Stimulated activated CD4-positive, alpha-beta T cell treated with anti-CD3 and anti-CD28 coated beads, Interleukin-2, amount 100 ng/mL, for 48 hours (primary cell): ENCODE measurements around the gene SORT1.
"Not testable (repeated sequence)": the region's sequence is repeated elsewhere in the genome, so short reads cannot be mapped to it uniquely, and the experiment has no call there.

ENCODE experiments used
- DNase-seq, 2 donors: peaks; one replicate each; pipeline ENCODE4 v3.0.0-alpha.2; 2020

Gene SORT1

DNA sequence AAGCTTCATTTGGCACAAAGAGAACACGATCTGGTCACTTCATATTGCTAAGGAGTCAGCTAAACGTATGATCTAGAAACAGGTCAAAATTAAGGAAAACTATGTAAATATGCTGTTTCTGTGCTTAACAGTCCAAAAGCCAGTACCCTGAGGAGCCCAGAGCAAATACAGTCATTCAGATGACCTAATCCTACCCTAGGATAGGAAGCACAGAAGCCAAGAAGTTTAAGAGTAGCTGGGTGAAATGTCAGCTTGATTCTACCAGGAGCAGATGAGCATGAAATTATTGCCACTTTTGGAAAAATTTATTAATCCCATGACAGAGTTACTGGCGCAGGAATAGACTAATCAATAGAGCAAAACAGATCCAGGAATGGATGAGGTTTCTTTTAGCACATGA is 18.3 kb downstream of the SORT1 start:
- DNase-seq: no peak

DNA sequence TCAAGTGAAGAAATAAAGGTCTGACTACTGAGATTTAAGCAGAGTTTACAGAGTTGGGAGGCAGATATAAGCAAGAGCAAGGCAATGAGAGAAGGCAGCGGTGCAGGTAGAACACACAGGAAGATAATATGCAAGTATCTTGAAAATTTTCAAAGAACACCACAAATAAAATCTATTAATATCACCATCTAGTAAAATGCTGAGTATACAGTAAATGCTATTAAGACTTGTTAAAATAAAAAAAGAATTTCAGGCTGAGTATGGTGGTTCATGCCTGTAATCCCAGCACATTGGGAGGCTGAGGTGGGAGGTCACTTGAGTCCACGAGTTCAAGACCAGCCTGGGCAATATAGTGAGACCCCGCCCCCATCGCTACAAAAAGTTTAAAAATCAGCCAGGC is 20.0 kb downstream of the SORT1 start:
- DNase-seq: no peak

DNA sequence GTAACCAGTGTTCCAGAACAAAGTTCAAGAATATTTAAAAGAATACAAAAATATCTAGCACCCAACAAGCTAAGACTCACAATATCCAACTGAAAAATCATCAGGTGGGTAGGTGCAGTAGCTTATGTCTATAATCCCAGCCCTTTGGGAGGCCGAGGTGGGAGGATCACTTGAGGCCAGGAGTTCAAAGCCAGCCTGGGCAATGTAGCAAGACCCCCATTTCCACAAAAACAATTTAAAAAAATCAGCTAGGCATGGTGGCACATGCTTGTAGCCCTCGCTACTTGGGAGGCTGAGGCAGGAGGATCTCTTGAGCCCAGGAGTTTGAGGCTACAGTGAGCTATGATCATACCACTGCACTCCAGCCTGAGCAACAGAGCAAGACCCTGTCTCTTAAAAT is 24.0 kb downstream of the SORT1 start:
- not testable (repeated sequence) for DNase-seq

DNA sequence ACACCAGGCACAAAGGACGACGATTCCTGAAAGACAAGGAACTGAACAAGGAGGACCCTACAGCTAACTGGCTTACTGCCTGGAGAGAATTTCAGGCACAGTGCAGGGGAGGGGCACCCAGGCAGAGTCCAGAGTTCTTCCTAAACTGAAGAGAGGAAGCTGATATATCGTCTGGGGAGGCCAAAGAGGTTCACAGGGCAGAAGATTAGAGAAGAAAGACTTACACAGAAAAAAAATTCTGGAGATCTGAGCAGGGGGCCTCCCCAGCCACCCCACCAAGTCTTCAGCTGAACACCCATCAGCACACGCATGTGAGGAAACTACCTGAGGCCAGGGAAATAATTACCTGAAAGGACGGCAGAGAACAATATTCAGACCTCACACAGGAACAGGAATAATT is 24.6 kb downstream of the SORT1 start:
- DNase-seq: no peak

DNA sequence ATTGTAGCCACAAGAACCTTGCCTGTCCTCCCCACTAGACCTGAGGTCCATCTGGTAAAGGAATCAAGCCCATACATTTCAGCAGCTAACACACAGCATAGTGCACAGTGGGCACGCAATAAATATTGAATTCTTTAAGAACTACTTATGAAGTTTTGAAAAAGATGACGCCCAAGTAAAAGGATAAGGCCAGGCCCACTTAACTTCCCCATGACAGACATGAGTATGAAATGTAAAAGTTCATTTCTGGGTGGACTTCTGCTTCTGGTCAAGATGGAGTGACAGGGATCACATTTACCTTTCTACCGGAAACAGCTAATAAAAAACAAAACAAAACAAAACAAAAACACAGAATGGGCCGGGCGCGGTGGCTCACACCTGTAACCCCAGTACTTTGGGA is 25.4 kb downstream of the SORT1 start:
- DNase-seq: no peak

DNA sequence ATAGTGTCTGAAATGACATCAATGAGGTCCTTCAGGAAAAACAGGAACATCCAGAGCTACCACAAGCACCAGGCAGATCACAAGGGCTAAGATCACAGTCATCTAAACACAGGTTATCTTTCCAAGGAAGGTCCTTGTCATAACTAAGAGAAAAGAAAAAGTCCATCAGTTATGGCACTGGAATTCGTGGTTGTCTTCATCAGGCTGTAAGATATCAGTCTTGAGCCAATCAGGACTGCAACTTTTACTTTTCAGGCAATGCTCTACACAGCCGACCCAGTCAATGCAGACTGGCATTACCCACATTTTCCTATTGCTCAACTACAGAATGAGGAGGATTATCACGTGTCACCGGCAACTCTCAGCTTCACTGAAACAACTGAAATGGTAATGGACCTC is 26.4 kb downstream of the SORT1 start:
- peak; percentile 6 to 7 for DNase-seq

DNA sequence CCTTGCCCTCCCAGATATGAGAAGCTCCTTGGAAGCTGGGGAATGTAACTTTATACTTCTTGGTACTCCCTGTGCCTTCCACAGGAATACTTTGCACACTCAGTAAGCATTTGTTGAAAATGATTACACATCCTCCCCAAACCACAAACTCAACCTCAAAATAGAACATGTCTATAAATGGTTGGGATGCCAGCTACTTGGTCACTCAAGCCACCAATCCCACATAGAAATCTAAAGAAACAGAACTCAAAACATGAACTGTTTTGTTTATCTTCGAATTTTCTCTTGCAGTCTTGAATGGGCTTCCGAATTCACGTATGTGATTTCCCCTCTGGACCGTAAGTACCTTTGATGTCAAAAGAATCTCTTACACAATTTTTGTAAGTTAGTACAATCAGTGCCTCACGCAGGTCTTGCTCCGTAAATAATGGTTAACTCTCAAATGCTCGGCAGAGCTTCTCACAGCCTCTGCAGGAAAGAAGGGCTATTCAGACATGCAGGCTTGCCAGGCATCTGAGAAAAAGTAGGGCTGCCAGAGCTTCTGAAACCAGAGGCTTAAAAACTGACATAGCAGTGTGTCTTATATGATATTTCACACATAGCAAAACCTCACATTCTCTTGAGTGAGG is 26.9 kb downstream of the SORT1 start:
- no peak for DNase-seq

DNA sequence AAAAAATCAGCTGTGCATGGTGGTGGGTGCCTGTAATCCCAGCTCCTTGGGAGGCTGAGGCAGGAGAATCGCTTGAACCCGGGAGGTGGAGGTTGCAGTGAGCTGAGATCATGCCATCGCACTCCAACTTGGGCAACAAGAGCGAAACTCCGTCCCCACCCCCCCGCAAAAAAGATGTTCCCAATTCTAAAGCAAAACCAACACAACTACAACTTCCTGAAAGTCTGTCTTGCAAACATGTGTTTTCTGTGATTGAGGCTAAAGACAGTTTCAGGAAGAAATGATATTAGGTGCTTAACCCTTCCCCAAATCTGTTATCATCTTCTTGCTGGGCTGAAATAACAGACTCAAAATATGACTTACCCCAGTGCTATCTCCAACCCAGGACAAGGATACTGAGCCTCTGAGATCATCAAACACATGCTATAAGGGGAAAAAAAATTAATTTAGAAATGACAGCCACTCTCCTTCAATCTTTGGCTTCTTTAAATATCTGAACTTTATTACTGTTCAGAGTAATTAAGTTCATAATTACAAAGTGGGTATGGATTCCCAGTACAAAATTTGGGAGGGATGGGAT is 28.5 kb downstream of the SORT1 start:
- DNase-seq: no peak

DNA sequence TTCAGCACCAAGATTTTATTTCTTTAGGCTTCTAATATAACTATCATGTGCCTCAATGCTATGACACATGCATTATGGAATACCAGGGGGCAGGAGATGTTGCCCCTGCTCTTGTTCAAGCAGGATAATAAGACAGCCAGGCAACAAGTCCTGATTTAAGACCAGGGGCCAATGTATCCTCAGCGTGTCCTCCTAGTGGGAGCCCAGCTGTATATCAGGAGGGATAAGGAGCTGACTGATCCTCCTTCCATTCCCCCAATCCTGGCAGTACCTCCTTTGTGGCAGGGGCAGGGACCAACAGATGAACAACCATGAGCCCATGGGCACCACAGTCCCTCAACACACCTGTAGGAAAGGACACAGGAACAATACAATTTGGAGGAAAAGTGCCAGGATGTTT is 29.3 kb downstream of the SORT1 start:
- no peak for DNase-seq

DNA sequence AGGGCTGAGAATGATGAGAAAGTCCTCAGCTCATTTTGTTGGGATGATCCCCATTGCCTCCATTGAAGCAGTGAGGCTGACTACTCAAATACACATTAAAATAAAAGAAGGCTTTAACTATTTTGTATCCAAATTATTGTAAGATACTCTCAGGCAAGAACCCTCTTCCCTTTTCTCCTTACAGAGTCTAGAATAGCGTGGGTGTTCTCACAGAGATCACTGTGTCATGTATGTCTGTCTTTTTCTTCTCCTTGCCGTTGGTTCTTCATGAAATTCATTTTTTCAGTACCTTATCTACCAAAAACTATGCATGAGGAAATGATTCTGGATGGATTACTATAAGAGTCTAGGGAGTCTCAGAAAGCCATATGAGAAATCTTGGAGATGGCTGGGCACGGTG is 30.1 kb downstream of the SORT1 start:
- no peak for DNase-seq

DNA sequence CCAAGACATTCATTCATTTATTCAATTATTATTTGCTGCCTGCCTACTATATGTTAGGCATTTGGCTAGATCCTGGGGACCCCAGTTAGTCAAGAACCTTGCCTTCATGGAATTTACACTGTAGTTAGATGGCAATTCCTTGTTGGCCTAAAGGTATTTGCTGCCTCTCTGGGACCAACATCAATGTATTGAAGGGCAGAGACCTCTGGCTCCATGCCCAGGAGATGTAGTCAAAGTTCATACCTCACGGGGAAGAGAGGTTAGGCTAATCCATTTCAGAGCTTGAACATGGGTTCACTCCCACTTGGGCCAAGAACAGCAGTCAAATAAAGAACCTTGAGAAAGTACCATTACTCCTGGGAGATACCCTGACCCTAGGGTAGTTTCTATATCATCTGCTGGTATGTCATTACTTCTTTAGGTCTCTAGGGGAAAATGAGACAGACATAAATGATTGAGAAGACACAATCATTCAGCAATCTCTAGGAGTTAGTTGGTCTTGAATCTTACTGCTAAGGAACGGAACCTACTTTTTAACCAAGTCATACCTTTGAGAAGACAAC is 32.0 kb downstream of the SORT1 start:
- DNase-seq: no peak

DNA sequence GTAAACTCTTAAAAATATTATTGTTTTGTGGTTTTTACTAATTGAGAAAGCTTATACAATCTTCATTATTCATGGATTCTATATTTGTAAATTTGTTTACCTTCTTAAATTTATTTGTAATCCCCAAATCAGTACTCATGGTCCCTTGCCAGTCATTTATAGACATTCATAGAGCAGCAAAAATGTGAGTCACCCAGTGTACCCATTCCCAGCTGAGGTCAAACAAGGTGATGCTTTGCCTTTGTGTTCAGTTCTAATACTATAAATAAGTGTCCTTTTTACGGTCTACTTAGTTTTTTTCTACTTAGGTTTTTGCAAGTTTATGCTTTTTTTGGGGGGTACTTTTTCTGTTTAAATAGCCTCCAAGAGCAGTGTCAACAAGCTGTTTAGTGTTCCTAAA is 36.1 kb downstream of the SORT1 start:
- DNase-seq: no peak

DNA sequence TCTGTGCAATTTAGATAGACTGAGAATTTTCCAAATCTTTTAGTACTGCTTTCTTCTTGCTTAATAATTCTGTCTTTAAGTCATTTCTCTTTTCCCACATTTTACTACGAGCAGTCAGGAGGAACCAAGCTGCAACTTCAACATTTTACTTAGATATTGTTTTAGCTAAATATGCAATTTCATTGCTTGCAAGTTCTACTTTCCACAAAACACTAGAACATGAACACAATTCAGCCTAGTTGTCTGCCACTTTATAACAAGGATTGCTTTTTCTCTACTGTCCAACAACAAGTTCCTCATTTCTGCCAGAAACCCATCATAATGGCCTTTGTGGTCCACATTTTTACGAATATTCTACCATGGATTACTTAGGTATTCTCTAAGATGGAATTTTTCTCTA is 36.6 kb downstream of the SORT1 start:
- DNase-seq: no peak

DNA sequence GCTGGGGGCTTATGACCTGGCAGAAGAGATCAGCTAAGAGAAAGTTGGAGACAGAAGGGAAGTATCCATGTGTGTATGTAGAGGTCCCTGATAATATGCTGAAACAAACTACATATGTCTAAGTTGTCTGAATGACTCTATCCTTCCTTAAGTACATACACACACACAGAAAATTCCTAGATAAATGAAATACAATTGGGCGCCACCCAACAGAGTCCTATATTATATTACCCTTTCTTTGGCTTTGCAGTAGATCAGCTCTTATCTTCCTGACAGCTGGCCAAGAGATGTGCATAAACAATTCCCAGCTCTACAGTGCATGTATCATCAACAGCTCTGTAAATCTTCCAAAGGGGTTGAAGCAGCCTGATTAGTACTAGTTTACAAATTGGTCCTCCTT is 40.1 kb downstream of the SORT1 start:
- no peak for DNase-seq

DNA sequence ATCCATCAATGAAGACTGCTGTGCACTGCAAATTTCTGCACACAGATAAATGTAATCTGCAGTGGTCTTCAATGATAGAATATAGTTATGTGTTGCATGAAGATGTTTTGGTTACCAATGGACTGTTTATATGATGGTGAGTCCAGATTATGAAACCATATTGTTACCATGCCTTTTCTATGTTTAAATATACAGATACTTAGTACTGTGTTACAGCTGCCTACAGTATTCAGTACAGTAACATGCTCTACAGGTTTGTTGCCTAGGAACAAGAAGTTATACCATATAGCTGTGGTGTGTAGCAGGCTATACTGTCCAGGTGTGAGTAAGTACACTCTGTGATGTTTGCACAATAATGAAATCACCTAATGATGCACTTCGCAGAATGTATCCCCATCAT is 40.8 kb downstream of the SORT1 start:
- no peak for DNase-seq

DNA sequence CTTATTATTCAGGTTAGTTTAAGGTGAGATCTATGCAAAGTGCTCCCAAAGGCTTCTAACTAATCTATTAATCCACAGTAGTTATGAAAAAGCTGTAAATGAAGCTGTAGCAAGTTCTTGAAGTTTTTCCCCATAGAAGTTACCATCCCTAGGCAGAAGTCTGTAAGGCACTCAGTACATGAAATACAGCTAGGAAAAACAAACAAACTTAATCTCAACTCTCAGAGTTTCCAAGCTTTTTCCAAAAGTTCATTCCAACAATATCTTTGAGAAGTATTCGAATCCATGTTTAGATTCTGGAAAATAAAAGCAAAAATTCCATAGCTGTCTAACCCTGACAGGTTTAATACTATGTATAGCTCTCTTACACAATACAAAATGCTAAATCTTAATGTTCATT is 41.2 kb downstream of the SORT1 start:
- no peak for DNase-seq

DNA sequence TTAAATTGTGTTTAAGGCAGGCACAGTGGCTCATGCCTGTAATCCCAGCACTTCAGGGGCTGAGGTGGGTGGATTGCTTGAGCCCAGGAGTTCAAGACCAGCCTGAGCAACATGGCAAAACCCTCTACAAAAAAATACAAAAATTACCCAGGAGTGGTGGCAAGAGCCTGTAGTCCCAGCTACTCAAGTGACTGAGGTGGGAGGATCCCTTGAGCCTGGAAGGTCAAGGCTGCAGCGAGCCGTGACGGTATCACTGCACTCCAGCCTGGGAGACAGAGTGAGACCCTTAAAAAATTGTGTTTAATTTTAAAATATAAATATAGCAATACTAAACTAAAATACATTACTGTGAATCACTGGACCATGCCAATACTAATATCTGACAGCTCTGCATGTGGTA is 42.8 kb downstream of the SORT1 start:
- no peak for DNase-seq

DNA sequence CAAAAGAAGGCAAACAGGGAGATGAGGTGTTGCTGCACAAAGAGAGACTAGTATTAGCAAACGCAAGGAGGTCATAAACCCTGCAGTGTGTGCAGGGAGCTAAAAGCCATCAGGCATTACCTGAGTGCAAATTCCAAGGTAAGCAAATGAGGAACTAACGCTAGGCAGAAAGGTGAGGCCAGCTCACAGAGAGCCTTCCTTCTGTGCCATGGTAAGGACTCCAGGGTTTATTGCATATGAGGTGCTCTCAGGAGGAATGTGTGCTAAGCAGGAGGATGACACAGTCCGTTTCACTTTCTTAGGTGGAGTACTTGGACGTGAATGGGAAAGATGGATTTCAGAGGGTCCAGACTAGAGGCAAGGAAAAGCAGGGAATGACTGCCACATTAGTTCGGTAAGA is 46.3 kb downstream of the SORT1 start:
- DNase-seq: no peak

DNA sequence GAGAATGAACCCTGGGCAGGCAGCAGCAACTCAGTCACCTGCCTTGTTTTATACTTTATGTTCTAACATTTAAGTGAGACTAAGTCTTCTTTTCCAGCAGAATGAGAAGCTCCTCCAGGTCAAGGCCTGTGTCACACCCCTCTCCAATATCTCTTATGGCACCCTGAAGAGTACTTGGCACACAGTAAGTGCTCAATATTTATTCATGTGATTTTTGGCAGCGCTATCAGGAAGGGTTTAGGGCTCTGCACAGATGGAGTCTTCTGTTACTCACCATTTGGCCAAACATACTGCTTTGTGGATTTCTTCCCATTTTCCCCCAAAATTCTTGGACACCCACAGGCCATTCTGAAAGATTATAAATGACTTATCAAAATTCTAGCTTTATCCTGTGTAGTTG is 47.1 kb downstream of the SORT1 start:
- no peak for DNase-seq

DNA sequence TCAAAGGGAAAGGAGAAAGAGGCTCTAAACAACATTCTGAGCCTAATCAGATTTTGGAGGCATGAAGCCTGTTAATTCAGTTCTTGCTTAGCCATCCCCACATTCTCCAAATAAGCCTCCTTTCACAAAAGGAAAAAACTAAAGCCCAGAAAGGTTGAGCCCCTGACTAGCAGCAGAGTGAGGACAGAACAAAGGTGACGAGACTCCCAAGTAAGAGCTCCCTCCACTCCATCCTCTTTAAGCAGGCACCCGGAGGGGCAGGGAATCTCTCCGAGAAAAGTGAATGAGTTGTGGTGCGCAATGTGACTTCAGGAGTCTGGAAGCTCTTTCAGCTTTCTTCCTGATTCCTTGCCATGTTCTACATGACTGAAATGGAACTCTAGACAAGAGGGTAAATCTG is 47.5 kb downstream of the SORT1 start:
- DNase-seq: no peak

DNA sequence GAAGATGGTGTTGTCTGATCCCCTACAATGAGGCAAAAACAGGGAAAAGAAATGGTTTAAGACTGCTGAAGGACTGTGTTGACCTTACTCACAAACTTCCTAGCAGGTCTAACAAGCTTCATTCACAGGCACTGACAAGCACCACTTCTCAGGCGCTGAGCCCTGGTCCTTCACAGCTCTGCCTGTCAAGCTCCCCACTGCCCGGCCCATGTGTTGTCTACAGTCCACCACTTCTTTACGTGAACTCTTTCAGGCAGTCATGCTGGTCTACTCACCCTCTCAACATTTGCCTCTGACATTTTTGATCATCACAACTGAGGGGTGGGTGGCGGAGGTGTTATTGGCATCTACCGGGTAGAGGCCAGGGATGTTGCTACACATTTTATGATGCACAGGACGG is 50.2 kb downstream of the SORT1 start:
- no peak for DNase-seq

DNA sequence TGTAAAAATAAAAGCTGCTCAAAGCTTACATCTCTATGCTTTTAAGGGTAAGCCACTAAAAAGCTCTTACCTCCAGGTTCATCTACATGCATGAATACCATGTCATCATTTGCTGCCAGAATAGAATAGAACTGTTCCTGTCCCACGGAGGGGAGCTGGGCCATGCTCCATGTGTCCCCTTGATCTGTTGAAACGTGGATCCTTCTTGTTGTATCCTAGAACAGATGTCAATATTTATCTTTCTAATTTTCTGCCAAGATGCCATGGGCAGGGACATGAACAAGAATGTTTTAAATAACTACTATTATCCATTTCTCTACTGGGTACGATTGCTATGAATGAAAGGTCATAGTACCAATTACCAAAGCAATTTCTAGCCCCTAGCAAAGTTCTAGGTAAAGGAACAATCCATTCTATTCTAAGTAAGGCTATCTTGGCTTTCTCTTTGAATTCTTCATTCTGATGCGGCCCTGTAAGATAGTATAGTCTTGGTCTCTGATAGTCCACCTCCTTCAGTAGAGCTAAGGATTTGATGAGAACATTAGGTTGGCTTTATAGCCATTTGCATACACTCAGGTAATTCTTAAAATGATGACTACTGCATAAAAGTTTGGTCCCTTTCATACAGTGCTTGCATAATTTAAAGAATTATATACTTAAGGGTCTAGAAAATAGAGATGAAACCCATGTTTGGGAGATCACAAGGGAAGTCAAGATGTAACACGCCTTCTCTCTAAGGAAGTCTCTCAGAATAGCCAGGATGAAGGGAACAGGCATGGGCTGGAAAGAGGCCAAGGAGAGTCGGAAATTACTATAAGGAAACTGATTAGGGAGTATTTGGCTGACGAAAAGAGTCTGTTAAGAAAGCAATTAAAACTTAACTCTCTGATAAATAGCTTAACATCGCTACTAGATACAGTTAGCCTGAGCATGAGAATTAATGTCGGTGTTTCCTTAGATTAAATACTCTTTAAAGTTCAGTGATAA is 55.5 kb downstream of the SORT1 start:
- no peak for DNase-seq

DNA sequence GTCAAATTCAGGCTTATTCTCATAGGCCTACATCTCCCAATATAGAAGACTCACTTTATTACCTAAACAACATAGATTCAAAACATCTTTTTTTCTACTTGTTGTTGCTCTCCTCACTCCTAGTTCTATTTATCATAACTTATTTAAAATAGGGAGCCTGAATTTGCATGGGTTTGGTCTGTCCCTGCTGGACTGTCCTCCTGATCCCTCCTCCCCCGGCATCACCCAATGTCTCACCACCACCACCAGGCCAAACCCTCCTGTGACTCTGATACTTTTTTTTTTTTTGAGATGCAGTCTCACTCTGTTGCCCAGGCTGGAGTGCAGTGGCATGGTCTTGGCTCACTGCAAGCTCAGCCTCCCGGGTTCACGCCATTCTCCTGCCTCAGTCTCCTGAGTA is 59.1 kb downstream of the SORT1 start:
- DNase-seq: no peak

DNA sequence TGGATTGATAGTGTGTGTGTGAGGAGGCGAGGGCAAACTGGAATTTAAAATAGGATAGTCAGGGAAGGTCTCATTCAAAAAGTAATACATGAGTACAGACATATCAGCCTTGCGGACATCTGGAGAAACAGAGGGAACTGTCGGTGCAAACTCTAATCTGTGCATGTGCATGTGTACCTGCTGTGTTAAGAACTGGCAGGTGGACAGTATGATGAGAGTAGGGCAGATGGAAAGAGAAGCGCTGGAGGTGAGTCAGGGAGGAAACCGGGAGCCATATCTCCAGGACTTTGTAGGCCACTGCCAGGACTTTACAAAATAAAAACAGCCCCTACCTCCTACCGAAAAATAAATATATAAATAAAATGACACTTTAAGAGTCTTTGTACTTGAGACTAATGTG is 59.6 kb downstream of the SORT1 start:
- no peak for DNase-seq
